GM19193 (cell line): ENCODE results near the gene UTP18.

Source experiments
- POLR2A ChIP-seq: IDR thresholded peaks from 4 replicates; pipeline ENCODE4 v1.6.1; 2011; ENCODE audit not compliant: insufficient read depth, insufficient read length; ENCODE audit errors: extremely low read depth

Gene UTP18

GRCh38 chr17:51298508-51299371 is 38.4 kb downstream of the UTP18 start:
- TF ChIP-seq POLR2A: no peak

- no peak for TF ChIP-seq POLR2A
Observed at GRCh38 chr17:51299859-51300258, 39.5 kb downstream of the UTP18 start.

- TF ChIP-seq POLR2A: no peak
Observed at GRCh38 chr17:51305182-51305581, 44.8 kb downstream of the UTP18 start.

- TF ChIP-seq POLR2A: no peak
Observed at GRCh38 chr17:51319186-51319585, 58.8 kb downstream of the UTP18 start.

GRCh38 chr17:51322390-51323029 is 62.2 kb downstream of the UTP18 start:
- no peak for TF ChIP-seq POLR2A

GRCh38 chr17:51325471-51325870 is 65.1 kb downstream of the UTP18 start:
- TF ChIP-seq POLR2A: no peak

- TF ChIP-seq POLR2A: no peak
Observed at GRCh38 chr17:51335006-51335590, 74.8 kb downstream of the UTP18 start.

GRCh38 chr17:51335883-51336822 is 75.8 kb downstream of the UTP18 start:
- TF ChIP-seq POLR2A: no peak

- TF ChIP-seq POLR2A: no peak
Observed at GRCh38 chr17:51341457-51341856, 81.1 kb downstream of the UTP18 start.

- TF ChIP-seq POLR2A: no peak
Observed at GRCh38 chr17:51342257-51342656, 81.9 kb downstream of the UTP18 start.

- TF ChIP-seq POLR2A: no peak
Observed at GRCh38 chr17:51344532-51344931, 84.2 kb downstream of the UTP18 start.

GRCh38 chr17:51346218-51346982 is 86.1 kb downstream of the UTP18 start:
- no peak for TF ChIP-seq POLR2A
